Glutamatergic neuron (in vitro differentiated cells): ENCODE measurements around the gene LAMTOR1. TPM values are rescaled to one million over a fixed set of nuclear protein-coding genes. Genes with fewer than 3 reads are reported as not detected.

Source experiments
- DNase-seq: peaks from one replicate; pipeline ENCODE4 v3.0.0; 2022
- H3K27ac Mint-ChIP-seq: one replicate; pipeline ENCODE4 v1.8.0; 2020; ENCODE audit warnings: mild to moderate bottlenecking, mixed read lengths, inconsistent platforms; ENCODE audit not compliant: unreplicated experiment
- H3K27me3 Mint-ChIP-seq: one replicate; pipeline ENCODE4 v1.8.0; 2020; ENCODE audit warnings: mild to moderate bottlenecking, moderate library complexity, mixed read lengths, inconsistent platforms; ENCODE audit not compliant: unreplicated experiment
- H3K36me3 Mint-ChIP-seq: one replicate; pipeline ENCODE4 v1.8.0; 2020; ENCODE audit warnings: mild to moderate bottlenecking, mixed read lengths, inconsistent platforms; ENCODE audit not compliant: unreplicated experiment
- H3K4me1 Mint-ChIP-seq: one replicate; pipeline ENCODE4 v1.8.0; 2020; ENCODE audit warnings: mild to moderate bottlenecking, low read depth, mixed read lengths, inconsistent platforms; ENCODE audit not compliant: unreplicated experiment
- H3K4me3 Mint-ChIP-seq: one replicate; pipeline ENCODE4 v1.8.0; 2020; ENCODE audit warnings: mild to moderate bottlenecking, mixed read lengths, inconsistent platforms; ENCODE audit not compliant: unreplicated experiment
- H3K9me3 Mint-ChIP-seq: one replicate; pipeline ENCODE4 v1.8.0; 2020; ENCODE audit warnings: mild to moderate bottlenecking, moderate library complexity, mixed read lengths, inconsistent platforms; ENCODE audit not compliant: unreplicated experiment
- total RNA-seq: library from RNA; stranded (reverse); fragmentation: NEBNext Ultra II Directional; extraction: Animal tissue kit (Norgen Biotek cat#: 25700); gene quantifications from one replicate; pipeline ENCODE4 v1.2.1, GENCODE V29; 2021; ENCODE audit not compliant: unreplicated experiment
- TF ChIP-seq, protein P1 (sequence below): fragments of 200-600 bp; sonication (generic); IDR thresholded peaks from one replicate; pipeline ENCODE4 v1.5.0; 2021; ENCODE audit not compliant: partially characterized antibody, unreplicated experiment

The LAMTOR1 gene
- total RNA-seq, 1 donor from 2014 or later: 68.3 TPM

DNA sequence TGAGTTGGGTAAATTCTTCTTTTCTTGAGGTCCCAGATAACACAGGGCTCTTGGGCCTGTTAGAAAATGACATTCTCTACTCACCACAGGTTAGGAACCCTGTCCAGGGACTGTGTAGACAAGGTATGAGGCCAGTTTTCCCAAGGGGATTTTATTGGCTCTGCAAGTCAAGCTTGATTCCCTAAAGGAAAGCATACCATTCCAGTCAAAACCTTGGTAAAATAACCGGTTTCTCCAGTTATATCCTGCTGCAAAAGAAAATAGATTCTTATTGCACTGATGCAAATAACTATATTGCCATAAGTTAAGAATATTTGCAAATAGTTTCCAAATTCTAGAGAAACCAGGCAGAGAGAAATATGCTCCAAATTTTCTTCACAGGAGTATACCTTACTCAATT lies 22.9 kb upstream of the LAMTOR1 start:
- Mint-ChIP-seq H3K9me3 (peaks cover 3% of the 10 kb centered on the region), H3K27me3 (peaks cover 9% of the 10 kb centered on the region), H3K36me3 (peaks cover 24% of the 10 kb centered on the region), H3K27ac (no peak overlapping the region), H3K4me1 (no peaks in the 10 kb centered on the region), H3K4me3 (no peak overlapping the region)
- no peak for DNase-seq
- TF ChIP-seq, protein P1, sequence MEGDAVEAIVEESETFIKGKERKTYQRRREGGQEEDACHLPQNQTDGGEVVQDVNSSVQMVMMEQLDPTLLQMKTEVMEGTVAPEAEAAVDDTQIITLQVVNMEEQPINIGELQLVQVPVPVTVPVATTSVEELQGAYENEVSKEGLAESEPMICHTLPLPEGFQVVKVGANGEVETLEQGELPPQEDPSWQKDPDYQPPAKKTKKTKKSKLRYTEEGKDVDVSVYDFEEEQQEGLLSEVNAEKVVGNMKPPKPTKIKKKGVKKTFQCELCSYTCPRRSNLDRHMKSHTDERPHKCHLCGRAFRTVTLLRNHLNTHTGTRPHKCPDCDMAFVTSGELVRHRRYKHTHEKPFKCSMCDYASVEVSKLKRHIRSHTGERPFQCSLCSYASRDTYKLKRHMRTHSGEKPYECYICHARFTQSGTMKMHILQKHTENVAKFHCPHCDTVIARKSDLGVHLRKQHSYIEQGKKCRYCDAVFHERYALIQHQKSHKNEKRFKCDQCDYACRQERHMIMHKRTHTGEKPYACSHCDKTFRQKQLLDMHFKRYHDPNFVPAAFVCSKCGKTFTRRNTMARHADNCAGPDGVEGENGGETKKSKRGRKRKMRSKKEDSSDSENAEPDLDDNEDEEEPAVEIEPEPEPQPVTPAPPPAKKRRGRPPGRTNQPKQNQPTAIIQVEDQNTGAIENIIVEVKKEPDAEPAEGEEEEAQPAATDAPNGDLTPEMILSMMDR: no peak

GRCh38 chr11:72124046-72124445 lies 20.9 kb upstream of the LAMTOR1 start:
- Mint-ChIP-seq H3K4me3 (no peak overlapping the region), H3K27me3 (peaks cover 7% of the 10 kb centered on the region), H3K4me1 (no peaks in the 10 kb centered on the region), H3K9me3 (peaks cover 3% of the 10 kb centered on the region), H3K27ac (no peak overlapping the region), H3K36me3 (peaks cover 22% of the 10 kb centered on the region)
- TF ChIP-seq, protein P1: no peak
- DNase-seq: no peak

DNA sequence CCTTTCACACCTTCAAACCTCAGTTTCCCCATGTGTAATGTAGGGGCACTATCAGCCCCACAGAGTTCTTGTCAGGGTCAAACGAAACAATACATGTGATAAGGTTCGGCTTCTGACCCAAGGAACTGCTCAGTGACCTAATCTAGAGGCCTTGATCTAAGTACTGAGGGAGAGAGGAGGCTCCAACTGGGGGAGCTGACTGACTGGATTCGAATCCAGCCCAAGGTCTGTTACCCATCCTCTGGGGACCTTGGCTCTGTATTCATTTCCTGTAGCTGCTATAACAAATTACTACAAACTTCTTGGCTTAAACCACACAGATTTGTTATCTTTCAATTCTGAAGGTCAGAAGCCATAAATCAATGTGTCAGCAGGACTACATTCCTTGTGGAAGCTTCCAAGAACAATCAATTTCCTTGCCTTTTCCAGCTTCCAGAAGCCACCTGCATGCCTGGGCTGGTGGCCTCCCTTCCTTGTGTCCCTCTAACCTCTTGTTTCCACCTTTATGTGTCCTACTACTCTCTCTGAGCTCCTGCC lies 20.1 kb upstream of the LAMTOR1 start:
- H3K36me3 Mint-ChIP-seq: peaks cover 15% of the 10 kb centered on the region
- H3K4me1 Mint-ChIP-seq: no peaks in the 10 kb centered on the region
- TF ChIP-seq, protein P1: no peak
- no peak overlapping the region for H3K4me3 Mint-ChIP-seq
- DNase-seq: no peak
- peaks cover 9% of the 10 kb centered on the region for H3K27me3 Mint-ChIP-seq
- no peak overlapping the region for H3K27ac Mint-ChIP-seq
- peaks cover 3% of the 10 kb centered on the region for H3K9me3 Mint-ChIP-seq

DNA sequence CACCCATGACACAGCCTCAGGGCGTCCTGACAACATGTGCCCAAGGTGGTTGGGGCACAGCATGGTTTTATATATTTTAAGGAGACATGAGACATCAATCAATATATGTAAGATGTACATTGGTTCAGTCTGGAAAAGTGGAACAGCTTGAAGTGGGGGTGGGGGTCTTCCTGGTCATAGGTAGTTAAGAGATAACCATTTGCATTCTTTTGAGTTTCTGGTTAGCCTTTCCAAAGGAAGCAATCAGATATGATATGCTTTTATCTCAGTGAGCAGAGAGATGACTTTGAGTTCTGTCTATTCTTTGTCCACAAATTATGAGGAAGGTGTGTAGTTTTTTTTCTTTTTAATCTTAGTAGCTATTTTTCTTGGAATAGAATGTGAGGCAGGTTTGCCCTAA lies 19.5 kb upstream of the LAMTOR1 start:
- peaks cover 15% of the 10 kb centered on the region for H3K36me3 Mint-ChIP-seq
- H3K27ac Mint-ChIP-seq: no peak overlapping the region
- TF ChIP-seq, protein P1: no peak
- H3K27me3 Mint-ChIP-seq: peaks cover 9% of the 10 kb centered on the region
- H3K4me1 Mint-ChIP-seq: no peaks in the 10 kb centered on the region
- H3K9me3 Mint-ChIP-seq: no peaks in the 10 kb centered on the region
- H3K4me3 Mint-ChIP-seq: no peak overlapping the region
- DNase-seq: no peak

- H3K27me3 Mint-ChIP-seq: peaks cover 13% of the 10 kb centered on the region
- TF ChIP-seq, protein P1: no peak
- H3K36me3 Mint-ChIP-seq: peaks cover 20% of the 10 kb centered on the region
- H3K4me1 Mint-ChIP-seq: no peaks in the 10 kb centered on the region
- no peak for DNase-seq
- no peaks in the 10 kb centered on the region for H3K9me3 Mint-ChIP-seq
- peak overlapping the region; percentile 59 for H3K4me3 Mint-ChIP-seq
- no peak overlapping the region for H3K27ac Mint-ChIP-seq
Observed at GRCh38 chr11:72120930-72121329, 17.8 kb upstream of the LAMTOR1 start.
